HEK293T (cell line): ENCODE data around the gene FCER1G.

Experiments
- ARNT ChIP-seq: fragments of 450-650 bp; IDR thresholded peaks from 2 replicates; pipeline ENCODE4 v1.6.1; 2017; ENCODE audit warnings: mild to moderate bottlenecking
- FOXK2 ChIP-seq: fragments of 450-650 bp; IDR thresholded peaks from 2 replicates; pipeline ENCODE4 v1.6.1; 2016; ENCODE audit warnings: mild to moderate bottlenecking
- L3MBTL2 ChIP-seq: fragments of 450-650 bp; conservative IDR thresholded peaks from 2 replicates; pipeline ENCODE4 v1.6.1; 2016; ENCODE audit warnings: mild to moderate bottlenecking
- SP1 ChIP-seq: fragments of 450-650 bp; IDR thresholded peaks from 2 replicates; pipeline ENCODE4 v1.6.1; 2017

GRCh38 chr1:161222175-161223019, 7.3 kb downstream of the FCER1G start:
- TF ChIP-seq SP1 (no peak), L3MBTL2 (no peak), FOXK2 (no peak), ARNT (no peak)
